KMS-11 (cell line): ENCODE data around the gene ARHGEF28.

Source experiments
- H2AFZ ChIP-seq: fragments of 200-600 bp; sonication (generic); 2 replicates; pipeline ENCODE4 v1.6.1; 2016; ENCODE audit warnings: antibody characterized with exemption, mixed run types, low read depth
- H3K27ac ChIP-seq: fragments of 200-600 bp; sonication (generic); 2 replicates; pipeline ENCODE4 v1.6.1; 2016; ENCODE audit warnings: mild to moderate bottlenecking, mixed run types
- H3K27me3 ChIP-seq: fragments of 200-600 bp; sonication (generic); 2 replicates; pipeline ENCODE4 v1.6.1; 2017; ENCODE audit warnings: mild to moderate bottlenecking, low read depth, mixed run types, moderate library complexity; ENCODE audit not compliant: insufficient read depth
- H3K36me3 ChIP-seq: fragments of 200-600 bp; sonication (generic); 2 replicates; pipeline ENCODE4 v1.6.1; 2017; ENCODE audit warnings: mild to moderate bottlenecking, mixed run types; ENCODE audit not compliant: insufficient read depth
- H3K4me1 ChIP-seq: fragments of 200-600 bp; sonication (generic); 2 replicates; pipeline ENCODE4 v1.6.1; 2016; ENCODE audit warnings: mild to moderate bottlenecking, low read depth, mixed run types; ENCODE audit not compliant: poor library complexity, severe bottlenecking
- H3K4me2 ChIP-seq: fragments of 200-600 bp; sonication (generic); 2 replicates; pipeline ENCODE4 v1.7.0; 2016; ENCODE audit warnings: mild to moderate bottlenecking, mixed run types
- H3K4me3 ChIP-seq: fragments of 200-600 bp; sonication (generic); IDR thresholded peaks from 2 replicates; pipeline ENCODE4 v1.6.1; 2017; ENCODE audit warnings: low read depth, low read length, mixed read lengths; ENCODE audit not compliant: insufficient read depth
- H3K79me2 ChIP-seq: fragments of 200-600 bp; sonication (generic); 2 replicates; pipeline ENCODE4 v1.6.1; 2016; ENCODE audit warnings: low read depth, mixed run types; ENCODE audit not compliant: insufficient read depth
- H3K9ac ChIP-seq: fragments of 200-600 bp; sonication (generic); 2 replicates; pipeline ENCODE4 v1.6.1; 2016; ENCODE audit warnings: mild to moderate bottlenecking, mixed run types
- H4K20me1 ChIP-seq: fragments of 200-600 bp; sonication (generic); 2 replicates; pipeline ENCODE4 v1.6.1; 2016; ENCODE audit warnings: mild to moderate bottlenecking, mixed run types; ENCODE audit not compliant: insufficient read depth
- CTCF ChIP-seq: fragments of 200-600 bp; sonication (generic); conservative IDR thresholded peaks from 2 replicates; pipeline ENCODE4 v1.6.1; 2017; ENCODE audit warnings: low read depth, mild to moderate bottlenecking, antibody characterized with exemption, low read length, moderate library complexity, mixed read lengths

The ARHGEF28 gene

GRCh38 chr5:73648515-73648914, 22.5 kb downstream of the ARHGEF28 start:
- no peak for TF ChIP-seq CTCF
- Histone ChIP-seq H3K9ac (no peak overlapping the region), H4K20me1 (no peaks in the 10 kb centered on the region), H3K27me3 (no peaks in the 10 kb centered on the region), H3K4me1 (no peaks in the 10 kb centered on the region), H3K4me3 (no peak overlapping the region), H3K27ac (no peak overlapping the region), H3K36me3 (no peaks in the 10 kb centered on the region), H3K4me2 (no peak overlapping the region), H2AFZ (no peak overlapping the region), H3K79me2 (no peaks in the 10 kb centered on the region)

- Histone ChIP-seq H3K79me2 (no peaks in the 10 kb centered on the region), H3K27ac (no peak overlapping the region), H3K4me2 (no peak overlapping the region), H3K4me1 (no peaks in the 10 kb centered on the region), H4K20me1 (no peaks in the 10 kb centered on the region), H3K36me3 (no peaks in the 10 kb centered on the region), H3K9ac (no peak overlapping the region), H3K27me3 (no peaks in the 10 kb centered on the region), H3K4me3 (no peak overlapping the region), H2AFZ (no peak overlapping the region)
- no peak for TF ChIP-seq CTCF
Measured at GRCh38 chr5:73649926-73650325, 23.9 kb downstream of the ARHGEF28 start.

GRCh38 chr5:73652391-73652790, 26.4 kb downstream of the ARHGEF28 start:
- Histone ChIP-seq H3K4me2 (no peak overlapping the region), H3K4me3 (no peak overlapping the region), H3K36me3 (no peaks in the 10 kb centered on the region), H3K27me3 (no peaks in the 10 kb centered on the region), H4K20me1 (no peaks in the 10 kb centered on the region), H3K4me1 (no peaks in the 10 kb centered on the region), H3K79me2 (no peaks in the 10 kb centered on the region), H3K27ac (no peak overlapping the region), H2AFZ (no peak overlapping the region), H3K9ac (no peak overlapping the region)
- TF ChIP-seq CTCF: no peak

GRCh38 chr5:73654171-73654811, 28.3 kb downstream of the ARHGEF28 start:
- H3K4me2 ChIP-seq: no peak overlapping the region
- H3K27ac ChIP-seq: no peak overlapping the region
- H3K9ac ChIP-seq: no peak overlapping the region
- no peaks in the 10 kb centered on the region for H3K79me2 ChIP-seq
- no peaks in the 10 kb centered on the region for H3K36me3 ChIP-seq
- TF ChIP-seq CTCF: no peak
- H3K4me1 ChIP-seq: no peaks in the 10 kb centered on the region
- H3K4me3 ChIP-seq: no peak overlapping the region
- H4K20me1 ChIP-seq: no peaks in the 10 kb centered on the region
- no peaks in the 10 kb centered on the region for H3K27me3 ChIP-seq
- H2AFZ ChIP-seq: no peak overlapping the region; the same call in 1 of the 2 replicates
